Measurements from ENCODE around the gene PPP1R3G.

PPP1R3G gene

DNA sequence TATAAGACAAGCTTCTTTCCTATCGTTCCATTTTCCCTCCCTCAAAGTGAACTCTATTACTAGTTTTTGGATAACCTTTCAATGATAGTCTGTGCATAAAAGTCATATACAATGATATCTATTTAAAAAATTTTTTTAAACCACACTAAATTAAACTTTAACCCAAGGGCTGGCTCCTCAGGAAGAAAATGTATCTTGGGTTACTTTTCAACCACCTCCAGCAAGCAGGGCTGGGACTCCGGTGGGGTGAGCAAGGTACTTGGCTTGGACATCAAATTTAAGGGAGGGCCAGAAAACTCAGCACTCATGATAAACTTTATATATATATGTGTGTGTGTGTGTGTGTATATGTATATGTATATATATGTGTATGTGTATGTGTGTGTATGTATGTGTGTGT is 13.9 kb upstream of the PPP1R3G start:
- DNase-seq = no peak

DNA sequence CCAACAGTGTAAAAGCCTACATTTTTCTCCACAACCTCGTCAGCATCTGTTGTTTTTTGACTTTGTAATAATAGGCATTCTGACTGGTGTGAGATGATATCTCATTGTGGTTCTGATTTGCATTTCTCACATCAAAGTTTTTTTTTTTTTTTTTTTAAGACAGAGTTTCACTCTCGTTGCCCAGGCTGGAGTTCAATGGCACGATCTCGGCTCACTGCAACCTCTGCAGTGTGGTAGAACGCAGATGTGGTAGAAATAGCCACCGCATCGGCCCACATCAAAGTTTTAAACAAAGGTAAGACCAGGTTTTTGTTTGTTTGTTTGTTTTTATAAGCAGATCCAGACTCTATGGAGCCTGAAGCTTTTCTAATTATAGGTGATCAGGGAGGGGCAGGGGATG is 12.7 kb upstream of the PPP1R3G start:
- DNase-seq = no peak

DNA sequence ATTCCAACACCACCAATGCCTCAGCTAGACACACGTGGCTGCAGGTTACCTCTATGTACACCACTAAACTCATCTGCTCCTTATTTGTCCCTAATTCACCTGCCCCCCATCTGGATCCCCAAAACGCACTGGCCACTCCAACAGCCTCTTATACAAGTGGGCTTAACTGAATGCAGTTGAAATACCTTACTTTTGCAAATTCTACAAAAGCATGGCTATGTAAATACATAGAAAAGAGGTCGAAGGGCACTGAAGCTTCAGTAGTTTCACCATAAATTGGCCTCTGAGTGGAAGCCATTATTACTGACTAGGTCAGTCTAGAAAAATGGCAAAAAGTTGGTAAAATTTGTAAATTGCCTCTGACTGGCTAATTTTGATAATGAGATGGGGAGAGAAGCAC is 11.1 kb upstream of the PPP1R3G start:
- DNase-seq = no peak

DNA sequence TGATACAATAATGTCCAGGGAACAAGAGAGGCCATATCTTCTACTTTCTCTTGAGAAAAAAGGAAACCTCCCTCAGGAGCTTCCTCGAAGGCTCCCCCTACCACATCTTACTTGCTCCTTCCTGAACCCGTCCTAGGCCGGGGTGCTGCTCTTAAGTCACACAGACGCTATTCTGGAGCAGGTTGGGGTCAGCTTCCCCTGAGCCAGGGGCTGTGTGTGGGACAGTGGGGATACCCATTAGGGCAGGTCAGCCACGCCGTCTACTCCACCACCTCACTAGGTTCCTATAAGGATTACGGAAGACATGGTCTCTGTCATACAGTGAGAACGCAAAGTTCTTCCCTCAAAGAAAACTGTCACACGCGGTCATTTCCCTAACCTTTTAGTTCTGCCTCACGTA is 8.2 kb upstream of the PPP1R3G start:
- DNase-seq = no peak

DNA sequence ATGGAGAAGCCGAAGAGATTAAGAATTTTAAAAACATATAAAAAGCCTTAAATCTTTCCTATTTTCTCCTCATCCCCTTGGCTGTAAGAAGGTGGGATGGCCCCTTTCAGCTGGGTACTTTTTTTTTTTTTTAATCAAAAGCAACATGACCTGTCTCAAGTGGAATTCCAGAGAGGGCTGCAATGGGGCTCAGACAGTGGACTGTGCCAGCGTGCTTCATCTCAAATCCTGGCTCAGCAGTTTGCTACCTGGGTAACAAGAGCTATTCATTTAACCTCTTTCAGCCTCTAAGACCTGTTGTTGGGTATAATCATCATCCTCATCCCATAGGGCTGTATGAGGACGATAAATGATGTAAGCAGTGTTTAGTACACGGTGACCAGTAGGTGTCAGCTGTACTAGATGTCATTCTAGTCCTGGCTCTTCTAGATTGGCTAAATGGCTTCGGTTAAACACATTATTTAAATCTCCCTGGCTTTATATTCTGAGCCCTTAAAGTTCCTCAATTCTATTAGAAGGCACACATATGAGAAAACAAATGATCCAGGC is 6.9 kb upstream of the PPP1R3G start:
- DNase-seq = no peak

DNA sequence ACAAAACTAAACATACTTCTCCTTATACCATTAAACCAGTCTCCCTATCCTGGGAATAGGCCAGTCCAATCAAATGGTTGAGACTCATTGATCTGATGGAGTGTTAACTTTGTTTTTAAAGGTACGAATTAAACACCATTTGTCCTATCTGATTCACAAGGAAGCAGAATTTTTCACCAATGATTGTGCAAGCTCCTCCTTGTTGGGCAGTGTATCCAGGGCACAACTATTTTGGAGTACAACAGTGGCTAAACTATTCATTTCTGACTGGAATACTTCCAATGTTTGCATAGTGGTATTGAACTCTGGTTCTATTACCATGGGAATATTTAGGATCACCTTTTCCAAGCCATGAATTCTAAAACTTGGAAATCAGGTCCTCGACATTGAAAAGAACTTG is 5.4 kb upstream of the PPP1R3G start:
- DNase-seq = no peak

DNA sequence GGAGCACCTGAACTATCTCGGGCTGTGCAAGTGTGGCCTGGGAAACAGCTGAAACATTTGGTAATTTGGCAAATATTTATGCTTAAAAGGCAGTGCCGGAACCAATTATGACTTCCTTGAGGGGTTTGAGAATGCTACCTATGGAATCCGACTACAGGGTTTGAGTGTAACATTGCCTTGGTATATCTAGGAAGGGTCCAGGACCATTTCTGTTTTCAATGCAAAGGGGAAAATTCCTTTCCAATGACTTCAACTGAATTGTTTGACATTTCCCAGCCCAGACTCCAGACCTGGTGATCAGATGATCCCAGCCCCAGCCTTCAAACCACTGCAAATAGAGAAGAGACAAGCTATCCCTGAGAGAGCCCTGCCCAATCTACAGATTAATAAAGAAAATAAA is 4.6 kb upstream of the PPP1R3G start:
- no peak for DNase-seq

DNA sequence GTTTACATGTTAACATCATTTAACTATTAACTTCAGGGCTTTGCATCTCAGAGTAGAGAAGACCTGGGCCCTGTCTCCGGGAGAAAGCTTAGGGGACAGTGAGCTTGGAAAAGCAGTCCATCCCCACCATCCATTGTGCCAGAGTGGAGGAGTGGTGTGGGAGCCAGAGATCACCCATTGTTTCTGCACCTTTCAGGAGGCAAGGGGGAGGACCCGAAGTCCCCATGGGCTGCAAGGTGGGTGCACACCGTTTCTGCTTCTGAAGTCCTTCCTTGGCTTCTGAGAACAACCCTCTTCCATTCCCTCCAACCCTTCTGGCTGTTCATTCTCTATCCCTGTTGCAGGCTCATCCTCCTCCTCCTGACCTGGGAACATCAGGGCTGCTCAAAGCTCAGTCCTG is 4.0 kb upstream of the PPP1R3G start:
- no peak for DNase-seq

DNA sequence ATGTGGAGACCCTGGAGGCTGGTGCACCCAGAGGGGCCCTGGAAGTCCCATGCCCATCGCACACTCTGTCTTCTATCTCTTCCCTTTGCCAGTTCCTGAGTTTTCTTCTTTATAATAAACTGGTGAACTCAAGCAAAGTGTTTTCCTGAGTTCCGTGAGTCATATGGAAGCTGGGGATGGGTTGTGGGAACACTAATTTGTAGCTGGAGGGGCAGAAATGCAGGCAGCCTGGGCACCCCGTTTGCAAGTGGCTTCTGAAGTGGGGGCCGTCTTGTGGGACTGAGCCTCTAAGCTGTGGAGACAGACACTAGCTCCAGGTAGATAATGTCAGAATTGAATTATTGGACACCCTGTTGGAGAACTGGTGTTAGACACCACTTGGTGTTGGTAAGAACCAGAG is 3.2 kb upstream of the PPP1R3G start:
- DNase-seq = no peak

DNA sequence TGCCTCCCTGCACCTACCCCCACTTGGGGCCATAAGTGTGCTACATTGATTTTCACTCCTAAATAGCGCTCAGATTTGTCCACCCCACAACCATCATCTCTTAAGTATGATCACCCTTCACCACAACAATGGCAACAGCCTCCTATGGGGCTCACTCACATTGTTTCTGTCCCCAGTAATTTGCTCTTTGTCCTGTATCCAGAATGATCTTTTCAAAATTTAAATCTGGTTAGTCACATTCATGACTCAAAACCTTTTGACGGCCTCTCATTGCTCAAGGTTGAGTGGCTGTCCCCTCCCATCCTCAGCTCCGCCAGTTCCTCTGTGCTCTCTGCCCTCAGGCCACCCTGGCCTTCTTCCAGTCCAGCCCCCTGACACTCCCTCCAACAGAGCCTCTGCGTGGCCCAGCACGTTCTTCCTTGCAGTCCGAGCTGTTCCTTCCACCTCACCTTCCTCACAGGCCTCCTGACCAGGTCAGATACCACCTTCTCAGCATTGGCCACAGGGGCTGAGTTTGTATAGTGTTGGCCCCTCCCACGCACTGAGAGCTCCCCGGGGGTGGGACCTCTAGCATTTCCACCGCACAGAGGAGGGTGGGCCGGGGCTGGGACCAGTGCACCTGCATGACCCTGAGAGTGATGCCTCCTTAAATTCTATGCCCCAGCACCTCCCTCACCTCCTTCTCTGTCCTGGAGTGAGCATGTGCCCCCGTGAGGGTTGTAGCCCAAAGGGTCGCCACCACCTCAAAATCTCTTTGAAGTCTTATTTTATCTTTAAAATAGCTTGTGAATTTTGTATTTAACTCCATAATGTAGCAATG is 2.4 kb upstream of the PPP1R3G start:
- DNase-seq = peak in 1 of 51 donors; percentile 5

DNA sequence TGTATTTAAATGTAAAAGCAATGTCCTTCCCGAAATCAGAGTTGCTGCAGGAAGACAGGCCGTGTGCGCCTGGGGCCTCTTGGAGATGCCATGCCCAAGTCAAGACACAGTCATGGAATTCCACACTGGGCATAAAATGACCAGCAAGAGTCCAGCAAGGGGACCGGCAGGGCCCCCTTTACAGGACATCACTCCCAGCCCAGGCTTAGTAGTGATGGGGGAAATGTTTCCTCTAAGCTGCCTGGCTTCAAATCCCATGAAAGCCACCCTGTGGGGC is 1.9 kb upstream of the PPP1R3G start:
- no peak for DNase-seq

DNA sequence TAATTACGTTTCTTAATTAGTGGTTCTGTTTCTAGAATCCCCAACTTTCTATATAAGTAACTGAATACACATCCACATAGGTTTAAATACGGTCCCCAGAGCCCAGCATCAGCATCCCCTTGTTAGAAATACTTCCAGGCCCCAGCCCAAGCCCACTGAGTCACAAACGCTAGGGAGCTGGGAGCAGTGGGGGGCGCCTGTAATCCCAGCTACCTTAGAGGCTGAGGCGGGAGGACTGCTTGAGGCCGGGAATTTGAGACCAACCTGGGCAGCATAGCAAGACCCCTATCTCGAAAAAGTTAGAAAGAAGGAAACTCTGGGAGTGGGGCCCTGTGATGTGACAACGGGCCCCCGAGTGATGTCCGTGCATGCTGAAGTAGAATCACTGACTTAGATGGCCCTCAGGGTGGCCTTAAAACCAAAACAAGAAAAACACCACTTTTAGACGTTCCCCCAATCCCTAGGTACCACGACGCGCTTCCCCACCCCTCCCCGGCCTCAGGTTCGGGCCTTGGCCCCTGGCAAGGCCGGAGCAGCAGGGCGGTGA is 1.3 kb upstream of the PPP1R3G start:
- DNase-seq = no peak

DNA sequence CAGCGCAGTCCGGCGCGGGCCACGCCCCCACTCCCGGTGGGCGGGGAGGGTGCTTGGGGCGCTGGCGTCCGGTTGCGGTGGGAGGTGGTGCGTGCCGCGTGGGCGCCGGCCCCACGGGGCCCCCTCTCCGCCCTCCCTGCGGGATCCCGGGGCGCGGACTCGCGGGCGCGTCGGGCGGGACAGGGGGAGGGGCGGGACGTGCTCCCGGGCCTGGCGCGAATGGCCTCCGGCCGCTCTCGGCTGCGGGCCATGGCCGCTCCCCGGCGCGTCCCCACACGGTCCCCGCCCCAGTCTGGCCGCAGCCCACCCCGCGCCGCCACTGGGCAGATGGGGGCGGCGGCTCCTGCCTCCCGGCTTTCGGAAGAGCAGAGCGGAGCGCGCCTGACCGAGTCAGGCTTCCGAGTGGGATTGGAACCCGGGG is 771 bp upstream of the PPP1R3G start:
- peak in 19 of 51 donors; percentile 15 to 67 (median 39) for DNase-seq

DNA sequence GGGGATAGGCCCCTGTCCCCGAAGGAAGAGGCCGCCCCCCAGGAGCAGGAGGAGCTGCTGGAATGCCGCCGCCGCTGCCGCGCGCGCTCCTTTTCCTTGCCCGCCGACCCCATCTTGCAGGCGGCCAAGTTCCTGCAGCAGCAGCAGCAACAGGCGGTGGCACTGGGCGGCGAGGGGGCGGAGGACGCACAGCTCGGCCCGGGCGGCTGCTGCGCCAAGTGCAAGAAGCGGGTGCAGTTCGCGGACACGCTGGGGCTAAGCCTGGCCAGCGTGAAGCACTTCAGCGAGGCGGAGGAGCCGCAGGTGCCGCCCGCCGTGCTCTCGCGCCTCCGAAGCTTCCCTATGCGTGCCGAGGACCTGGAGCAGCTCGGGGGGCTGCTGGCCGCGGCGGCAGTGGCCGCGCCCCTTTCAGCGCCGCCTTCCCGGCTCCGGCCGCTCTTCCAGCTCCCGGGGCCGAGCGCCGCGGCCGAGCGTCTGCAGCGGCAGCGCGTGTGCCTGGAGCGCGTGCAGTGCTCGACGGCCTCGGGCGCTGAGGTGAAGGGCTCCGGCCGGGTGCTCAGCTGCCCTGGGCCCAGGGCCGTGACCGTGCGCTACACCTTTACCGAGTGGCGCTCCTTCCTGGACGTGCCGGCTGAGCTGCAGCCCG is 630 bp downstream of the PPP1R3G start:
- DNase-seq = peak in 12 of 51 donors; percentile 3 to 48 (median 28)

DNA sequence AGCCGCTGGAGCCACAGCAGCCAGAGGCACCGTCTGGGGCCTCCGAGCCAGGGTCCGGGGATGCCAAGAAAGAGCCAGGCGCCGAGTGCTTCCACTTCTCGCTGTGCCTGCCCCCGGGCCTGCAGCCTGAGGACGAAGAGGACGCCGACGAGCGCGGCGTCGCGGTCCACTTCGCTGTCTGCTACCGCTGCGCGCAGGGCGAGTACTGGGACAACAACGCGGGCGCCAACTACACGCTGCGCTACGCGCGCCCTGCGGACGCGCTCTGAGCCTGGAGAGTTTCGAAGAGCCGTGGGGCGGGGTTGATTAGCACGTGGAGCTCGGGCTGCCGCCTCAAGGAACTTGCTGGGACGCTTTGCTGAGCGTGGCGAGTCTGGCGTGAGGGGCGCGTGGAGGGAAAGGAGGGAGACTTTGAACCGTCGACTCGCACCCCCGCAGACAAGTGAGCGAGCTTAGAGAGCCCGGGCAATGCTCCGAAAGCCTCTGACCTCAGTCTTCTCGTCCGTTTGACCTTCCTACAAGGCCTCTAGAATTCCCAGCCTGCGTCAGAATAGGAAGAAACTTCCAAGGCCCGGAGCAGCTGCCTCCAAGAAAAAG is 1.3 kb downstream of the PPP1R3G start:
- DNase-seq = peak in 4 of 51 donors; percentile 2 to 25 (median 8)

DNA sequence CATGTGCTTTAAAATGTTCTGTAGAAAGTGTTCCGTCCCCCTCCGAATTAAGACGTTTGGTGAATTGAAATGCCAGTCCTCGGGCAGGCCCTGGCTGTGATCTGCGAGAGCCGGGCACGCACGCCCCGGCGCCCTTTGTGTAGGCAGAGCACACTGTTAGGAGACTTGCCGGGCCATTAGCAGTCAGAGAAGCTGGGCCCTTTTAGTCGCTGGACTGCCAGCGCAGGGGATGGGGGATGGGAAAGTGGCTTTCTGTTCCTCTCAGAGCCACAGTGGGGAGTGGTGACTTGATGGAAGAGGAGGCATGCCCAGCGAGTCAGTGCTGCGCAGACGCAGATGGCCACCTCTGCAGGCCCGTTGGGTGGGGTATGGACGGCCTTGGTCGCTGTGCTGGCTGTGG is 2.2 kb downstream of the PPP1R3G start:
- peak in 41 of 51 donors; percentile 13 to 76 (median 53) for DNase-seq

DNA sequence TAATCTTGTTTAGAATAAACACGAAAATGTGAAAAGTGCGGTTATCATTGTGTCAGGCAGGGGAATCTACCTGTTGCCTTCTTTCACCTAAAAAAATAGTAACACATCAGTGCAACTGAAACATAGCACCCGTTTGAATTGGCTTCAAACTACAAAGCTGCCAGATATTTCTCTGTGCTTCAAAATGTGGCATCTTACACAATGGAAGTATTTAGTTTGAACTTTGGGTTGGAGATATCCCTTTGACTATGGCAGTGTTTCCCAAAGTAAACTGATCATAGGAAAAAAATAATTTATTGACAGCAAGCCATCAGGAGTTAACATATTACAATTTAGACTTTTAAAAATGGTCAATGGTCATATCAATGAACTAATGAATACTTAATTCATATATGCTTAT is 3.6 kb downstream of the PPP1R3G start:
- DNase-seq = no peak

DNA sequence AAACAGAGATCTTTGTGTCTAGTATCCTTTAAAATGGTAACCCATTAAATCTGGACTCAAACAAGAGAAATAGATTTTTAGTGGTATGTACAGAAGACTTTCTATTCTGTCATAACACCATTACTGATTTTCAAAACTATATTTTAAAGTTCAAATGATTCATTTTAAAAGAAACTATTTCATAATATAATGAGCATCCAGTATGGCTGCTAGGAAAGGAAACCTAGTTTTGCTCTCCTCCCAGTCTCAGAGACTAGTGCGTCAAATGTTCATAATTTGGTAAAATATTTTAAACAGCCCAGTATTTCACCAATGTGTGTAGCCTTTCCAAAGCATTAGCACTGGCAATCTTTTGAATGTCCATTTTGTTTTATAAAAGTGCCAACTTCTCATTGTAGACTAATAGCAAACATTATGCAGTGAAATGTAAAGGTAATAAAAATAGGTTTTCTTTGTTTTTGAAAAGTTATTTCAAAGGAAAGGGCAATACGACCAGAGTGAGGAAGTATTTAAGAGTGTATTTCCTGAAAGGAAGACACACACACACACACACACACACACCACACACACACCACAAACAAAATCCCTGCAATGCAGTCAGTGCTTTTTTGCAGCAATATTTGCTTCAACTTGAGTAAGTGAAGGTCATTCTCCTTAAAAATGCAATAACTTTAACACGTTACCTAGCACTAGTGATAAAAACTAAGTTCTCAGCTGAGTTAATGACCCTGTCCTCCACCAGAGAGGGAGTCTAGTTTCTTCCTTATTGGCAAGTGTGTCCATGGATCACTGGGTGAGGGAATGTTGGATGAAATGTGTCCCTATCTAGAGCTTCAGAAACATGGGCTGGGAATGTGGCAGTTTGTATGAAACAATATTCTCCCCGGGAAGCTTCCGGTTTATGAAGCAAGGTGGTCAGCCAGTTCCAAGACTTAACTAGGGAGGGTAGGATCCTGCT is 4.6 kb downstream of the PPP1R3G start:
- no peak for DNase-seq

DNA sequence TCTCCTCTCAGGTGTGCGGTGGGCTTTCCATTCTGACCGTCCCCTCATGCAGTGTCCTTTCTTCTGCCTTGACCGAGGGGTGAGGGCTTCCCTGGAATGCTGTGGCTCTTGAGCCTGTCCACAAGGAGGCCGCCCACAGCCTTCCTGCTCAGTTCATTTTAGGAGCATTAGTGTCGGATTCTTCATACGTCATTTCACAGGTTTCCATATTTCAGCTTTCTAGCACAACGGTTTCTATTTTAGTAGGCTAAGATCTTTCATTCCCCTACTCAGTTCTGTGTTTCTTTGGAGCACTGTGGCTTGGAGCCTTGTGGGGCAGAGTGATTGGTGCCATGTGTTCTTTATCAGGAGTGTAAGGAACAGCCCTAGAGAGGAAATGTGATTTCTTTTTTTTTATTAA is 5.5 kb downstream of the PPP1R3G start:
- DNase-seq = no peak

DNA sequence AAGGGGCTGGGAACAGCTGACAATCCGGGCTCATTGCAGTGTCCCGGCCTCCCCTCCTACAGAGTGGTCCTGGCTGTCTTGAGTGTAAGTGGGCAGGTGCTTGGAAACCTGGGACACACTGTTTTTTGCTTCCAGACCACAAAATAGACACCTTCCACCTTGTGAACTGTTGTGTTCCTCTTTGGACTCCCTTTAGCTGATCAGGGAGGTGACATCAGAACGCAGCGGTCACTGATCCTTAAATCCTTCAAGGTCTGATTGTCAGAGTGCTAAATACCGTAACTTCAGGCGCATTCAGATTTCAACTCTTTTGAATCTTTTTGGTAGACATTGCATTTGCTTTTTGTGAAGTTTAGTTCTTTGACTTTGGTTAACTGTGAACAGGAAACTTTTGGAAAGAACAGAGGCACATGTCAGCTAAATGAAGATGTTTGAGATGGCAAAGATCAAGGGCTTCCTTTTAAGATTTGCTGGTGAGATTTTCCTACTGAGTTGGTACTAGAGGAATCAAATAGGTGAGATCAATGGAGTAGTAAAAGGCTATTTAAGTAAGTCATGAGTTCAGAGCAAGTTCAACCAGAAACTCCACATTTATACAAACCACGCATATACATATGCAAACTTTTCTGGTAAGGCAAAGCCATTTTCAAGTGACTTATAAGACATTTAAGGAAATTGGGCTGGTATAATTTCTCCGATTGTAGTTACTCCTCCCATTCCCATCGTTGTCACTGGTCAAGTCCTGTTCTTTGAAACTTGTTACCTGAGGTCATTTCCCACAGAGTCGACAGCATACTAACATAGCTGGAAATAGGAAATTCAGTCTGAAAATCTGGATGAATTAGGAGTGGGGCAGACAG is 6.3 kb downstream of the PPP1R3G start:
- DNase-seq = no peak
